GM19438 (cell line): Measurements from ENCODE around the gene SLC31A1.
A peak's percentile ranks its signal among the peaks of the same experiment; 100 is the strongest.
"Not testable (repeated sequence)": the region's sequence is repeated elsewhere in the genome, so short reads cannot be mapped to it uniquely, and the experiment has no call there.

ENCODE experiments used
- ATAC-seq: cut with Tn5 transposase; IDR thresholded peaks from one replicate; pipeline ENCODE4 v1.9.1; 2021; ENCODE audit warnings: low read depth; ENCODE audit not compliant: unreplicated experiment

SLC31A1 gene

GRCh38 chr9:113258282-113258681, 36.9 kb downstream of the SLC31A1 start:
- no peak for ATAC-seq

DNA sequence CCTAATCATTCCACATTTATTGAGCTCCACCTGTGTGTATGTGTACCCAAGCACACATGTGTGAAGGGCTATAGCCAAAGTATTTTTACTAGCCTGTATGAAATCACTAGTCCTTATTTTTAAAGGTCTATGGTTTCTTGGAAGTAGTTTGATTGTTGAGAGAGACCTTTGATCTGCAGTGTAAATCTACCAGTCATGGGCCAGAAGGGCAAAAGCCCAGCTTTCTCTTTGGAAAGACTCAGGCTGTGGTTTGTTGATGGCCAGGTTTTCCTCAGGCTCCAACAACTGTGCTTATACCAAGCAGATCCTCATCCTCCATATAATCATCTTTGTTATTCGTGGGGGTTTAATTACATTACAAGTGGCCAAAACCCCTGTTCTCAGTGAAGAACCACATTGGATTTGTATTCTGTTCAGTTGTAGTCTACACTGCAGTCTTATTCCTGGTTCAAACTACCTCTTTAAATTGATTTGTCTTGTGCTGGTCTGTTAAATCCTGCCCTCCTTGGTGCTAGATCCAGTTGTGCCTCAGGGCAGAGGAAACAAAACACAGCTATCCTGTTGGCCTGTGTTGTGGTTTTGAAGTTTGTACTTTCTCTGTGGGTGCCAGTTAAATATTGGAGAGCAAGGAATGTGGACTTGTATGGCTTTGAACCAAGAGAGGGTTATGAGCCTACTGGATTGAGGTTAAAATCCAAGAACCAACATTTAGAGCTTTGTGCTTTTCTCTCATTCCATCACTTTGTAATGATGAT, 40.8 kb downstream of the SLC31A1 start:
- no peak for ATAC-seq

GRCh38 chr9:113266174-113266573, 44.8 kb downstream of the SLC31A1 start:
- no peak for ATAC-seq

DNA sequence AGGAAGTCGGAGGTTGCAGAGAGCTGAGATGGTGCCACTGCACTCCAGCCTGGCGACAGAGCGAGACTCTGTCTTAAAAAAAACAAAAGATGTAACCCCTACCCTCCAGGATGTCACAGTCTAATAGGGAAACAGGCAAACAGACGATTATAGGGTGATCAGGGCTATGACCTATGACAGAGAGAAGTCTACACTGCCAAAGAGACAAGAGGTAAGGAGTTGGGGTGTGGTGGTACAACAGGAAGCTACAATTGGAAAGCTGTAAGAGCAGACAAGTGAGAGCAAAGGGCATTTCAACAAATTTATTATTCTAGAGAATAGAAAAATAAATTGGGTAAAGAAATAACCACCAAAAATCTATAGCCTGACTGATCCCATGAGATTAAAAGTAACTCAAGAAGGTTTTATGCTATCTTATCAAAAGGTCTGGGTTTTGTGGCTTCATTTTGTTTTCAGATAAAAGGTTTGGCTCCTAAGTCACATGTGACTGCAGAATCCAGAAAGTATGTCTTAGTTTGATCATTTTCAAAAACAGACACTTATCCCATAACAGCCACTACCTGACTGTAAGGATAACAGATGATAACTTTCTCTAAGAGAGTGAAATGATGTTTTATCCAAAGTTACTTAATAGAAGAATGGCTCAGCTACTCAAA, 46.7 kb downstream of the SLC31A1 start:
- ATAC-seq = no peak

- no peak for ATAC-seq
Measured at GRCh38 chr9:113269355-113269754, 48.0 kb downstream of the SLC31A1 start.

GRCh38 chr9:113269871-113270270, 48.5 kb downstream of the SLC31A1 start:
- no peak for ATAC-seq

DNA sequence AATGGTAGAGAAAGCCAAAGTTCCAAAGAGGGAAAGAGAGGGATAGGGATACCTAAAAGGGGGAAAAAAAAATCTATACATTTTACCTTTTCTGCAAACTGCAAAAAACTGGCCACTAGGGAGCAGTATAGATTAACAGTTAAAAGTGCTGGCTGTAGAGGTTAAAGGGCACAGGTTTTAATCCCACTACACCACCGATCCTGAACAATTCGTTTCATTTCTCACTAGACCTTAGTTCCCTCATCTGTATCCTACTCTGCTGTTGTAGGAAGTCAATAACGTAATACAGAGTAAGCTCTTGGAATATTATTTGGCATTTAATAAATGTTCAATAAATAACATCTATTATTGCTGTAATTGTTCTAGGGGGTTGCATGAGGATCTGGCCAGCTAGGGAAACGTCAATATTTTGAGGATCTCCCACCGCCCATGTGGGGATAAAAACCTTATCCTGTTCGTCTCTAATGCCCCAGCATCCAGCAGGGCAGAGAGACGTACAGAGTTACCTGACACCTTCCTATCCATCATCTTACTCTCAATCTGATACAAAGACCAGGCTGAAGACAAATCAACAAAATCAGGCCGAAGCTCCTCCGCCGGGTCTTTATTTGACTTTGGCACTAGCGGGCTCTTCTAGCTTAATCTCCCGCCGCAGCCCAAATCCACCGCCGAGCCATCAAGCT, 53.3 kb downstream of the SLC31A1 start:
- ATAC-seq = no peak

GRCh38 chr9:113275157-113276131, 54.1 kb downstream of the SLC31A1 start, which contains the start of the genes CDC26 and PRPF4:
CDC26 (minus strand) TSS chr9:113275572; CDS start chr9:113272507, 3,065 bp downstream.
PRPF4 (plus strand) TSS chr9:113275658; CDS start chr9:113275744, 86 bp downstream.
- ATAC-seq = peak; percentile 99

DNA sequence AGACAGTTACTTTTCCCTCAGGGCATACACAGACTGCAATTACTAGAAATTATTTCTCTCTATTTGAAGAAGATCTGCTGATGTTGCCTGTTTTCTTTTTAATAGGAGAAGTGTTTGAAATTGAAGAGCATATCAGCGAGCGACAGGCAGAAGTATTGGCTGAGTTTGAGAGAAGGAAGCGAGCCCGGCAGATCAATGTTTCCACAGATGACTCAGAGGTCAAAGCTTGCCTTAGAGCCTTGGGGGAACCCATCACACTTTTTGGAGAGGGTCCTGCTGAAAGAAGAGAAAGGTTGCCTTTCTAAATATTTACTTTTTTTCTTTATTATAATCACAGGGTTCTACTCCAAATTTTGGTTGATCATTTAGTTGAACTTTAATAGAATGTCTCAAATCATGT, 57.5 kb downstream of the SLC31A1 start:
- ATAC-seq = no peak

DNA sequence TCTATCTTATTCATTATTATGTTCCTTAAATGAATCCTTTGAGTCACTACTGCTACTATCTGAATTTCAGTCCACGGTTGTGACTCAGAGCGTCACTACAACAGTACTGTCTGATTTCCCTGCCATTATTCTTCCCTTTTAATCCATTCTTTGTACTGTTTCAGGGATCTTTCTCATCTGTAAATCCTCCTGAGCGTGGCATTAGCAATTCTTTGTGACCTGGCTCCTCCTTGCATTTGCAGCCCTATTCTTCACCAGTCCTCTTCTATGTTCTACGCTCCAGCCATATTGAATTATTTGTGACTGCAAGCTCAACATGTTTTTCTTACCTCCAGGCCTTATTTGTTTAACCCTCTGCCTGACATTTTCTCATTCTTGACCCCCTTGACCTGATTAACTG, 60.0 kb downstream of the SLC31A1 start:
- no peak for ATAC-seq

DNA sequence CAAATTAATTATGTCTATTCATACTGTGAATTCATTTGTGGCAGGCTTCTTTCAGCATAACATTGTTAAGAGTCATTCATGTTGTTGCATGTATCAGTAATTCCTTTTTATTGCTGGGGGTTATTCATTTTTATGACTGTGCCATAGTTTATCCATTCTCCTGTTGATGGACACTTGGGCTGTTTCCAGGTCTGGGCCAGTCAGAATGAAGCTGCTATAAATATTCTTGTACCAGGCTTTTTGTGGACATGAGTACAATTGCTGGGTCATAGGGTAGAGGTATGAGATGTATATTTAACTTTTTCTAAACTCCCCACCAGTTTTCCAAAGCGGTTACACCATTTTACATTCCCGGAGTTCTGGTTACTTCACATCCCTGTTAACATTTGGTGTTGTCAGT, 67.7 kb downstream of the SLC31A1 start:
- ATAC-seq = no peak

GRCh38 chr9:113290052-113290607, 68.8 kb downstream of the SLC31A1 start:
- ATAC-seq = no peak

GRCh38 chr9:113293285-113293878, 72.0 kb downstream of the SLC31A1 start:
- ATAC-seq = no peak

DNA sequence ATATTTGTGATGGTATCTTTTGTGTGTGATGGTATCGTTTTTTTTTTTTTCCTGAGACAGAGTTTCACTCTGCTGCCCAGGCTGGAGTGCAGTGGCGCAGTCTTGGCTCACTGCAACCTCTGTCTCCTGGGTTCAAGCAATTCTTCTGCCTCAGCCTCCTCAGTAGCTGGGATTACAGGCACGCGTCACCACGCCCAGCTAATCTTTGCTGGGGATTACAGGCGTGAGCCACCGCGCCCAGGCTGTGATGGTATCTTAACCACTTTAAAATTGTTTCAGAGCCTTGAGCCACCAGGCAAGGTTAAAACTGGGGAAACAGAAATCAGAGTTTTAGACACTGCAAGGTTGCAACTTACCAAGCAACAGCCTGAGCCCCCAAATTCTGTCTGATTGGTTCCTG, 74.9 kb downstream of the SLC31A1 start:
- ATAC-seq = not testable (repeated sequence)

GRCh38 chr9:113296796-113297558, 75.6 kb downstream of the SLC31A1 start:
- ATAC-seq = no peak

DNA sequence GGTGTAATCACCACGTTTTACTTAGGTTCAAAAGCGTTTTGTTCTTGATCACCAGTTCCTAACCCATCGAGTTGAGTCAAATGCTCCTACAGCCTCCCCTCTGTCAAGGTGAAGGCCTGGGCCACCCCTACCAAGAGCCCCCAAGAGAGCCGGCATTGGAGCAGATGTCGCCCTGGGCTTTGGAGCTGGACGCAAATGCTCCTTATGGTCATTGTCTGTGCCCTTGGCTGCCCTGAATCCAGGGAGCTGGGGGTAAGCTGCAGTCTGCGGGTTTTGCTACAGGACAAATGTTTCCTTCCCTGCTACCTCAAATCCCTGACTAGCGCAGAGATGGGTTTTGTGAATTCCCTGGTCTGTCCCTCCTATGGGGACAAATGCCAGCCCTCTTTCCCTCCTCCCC, 77.0 kb downstream of the SLC31A1 start:
- no peak for ATAC-seq

GRCh38 chr9:113298924-113299770, 77.8 kb downstream of the SLC31A1 start:
- no peak for ATAC-seq

DNA sequence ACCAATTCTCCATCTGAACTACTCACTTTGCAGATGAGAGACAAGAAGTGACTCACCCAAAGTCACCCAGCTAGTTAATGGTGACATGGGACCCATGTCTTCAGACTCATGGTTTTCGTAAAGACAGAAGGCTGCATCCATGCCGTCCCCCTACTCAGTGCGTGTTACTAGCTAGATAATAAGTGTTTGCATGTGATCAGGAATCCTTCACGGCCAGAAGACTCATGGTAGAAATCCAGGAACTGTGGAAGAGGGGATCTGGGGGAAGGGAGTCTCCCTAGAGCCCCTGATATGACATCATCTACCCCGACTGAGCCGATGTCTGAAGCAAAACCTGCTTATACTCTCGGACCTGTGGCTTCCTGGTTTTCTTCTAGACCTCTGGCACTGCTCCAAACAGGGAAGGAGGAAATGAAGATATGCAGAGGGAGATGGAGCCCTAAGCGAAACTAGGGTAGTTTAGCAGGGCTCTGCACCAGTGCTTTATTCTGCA, 78.5 kb downstream of the SLC31A1 start:
- ATAC-seq = no peak
